ENCODE results near the gene NIP7. TPM values are rescaled to one million over a fixed set of nuclear protein-coding genes. Genes with fewer than 3 reads are reported as not detected.

The NIP7 gene
- total RNA-seq, 3 donors from 2014 or later = 129 to 136 (median 132) TPM

- no peaks in the 10 kb centered on the region for H3K27me3 Mint-ChIP-seq (ENCODE audit: low read depth)
- H3K9me3 Mint-ChIP-seq = no peaks in the 10 kb centered on the region
- H3K36me3 Mint-ChIP-seq (ENCODE audit: insufficient read depth) = peaks cover 26% of the 10 kb centered on the region
- no peak for ATAC-seq
- peaks cover 24% of the 10 kb centered on the region for H3K4me1 Mint-ChIP-seq (ENCODE audit: low read depth)
- DNase-seq = no peak
- H3K4me3 Mint-ChIP-seq = no peak overlapping the region
These were observed 37.0 kb downstream of the NIP7 start for GRCh38 chr16:69376393-69377059.

- no peak overlapping the region for H3K4me3 Mint-ChIP-seq
- no peak for DNase-seq
- no peaks in the 10 kb centered on the region for H3K27me3 Mint-ChIP-seq (ENCODE audit: low read depth)
- H3K9me3 Mint-ChIP-seq = no peaks in the 10 kb centered on the region
- H3K36me3 Mint-ChIP-seq (ENCODE audit: insufficient read depth) = peaks cover 25% of the 10 kb centered on the region
- no peak for ATAC-seq
- peaks cover 30% of the 10 kb centered on the region for H3K4me1 Mint-ChIP-seq (ENCODE audit: low read depth)
These were observed 38.5 kb downstream of the NIP7 start for GRCh38 chr16:69378036-69378435.

- Mint-ChIP-seq H3K4me3 (no peak overlapping the region), H3K9me3 (no peaks in the 10 kb centered on the region), H3K36me3 (ENCODE audit: insufficient read depth) (peaks cover 24% of the 10 kb centered on the region), H3K4me1 (ENCODE audit: low read depth) (peaks cover 30% of the 10 kb centered on the region), H3K27me3 (ENCODE audit: low read depth) (no peaks in the 10 kb centered on the region)
- ATAC-seq (peak in 1 of 2 donors; percentile 21), DNase-seq (no peak)
These were observed 39.2 kb downstream of the NIP7 start for GRCh38 chr16:69378760-69379159.

- H3K4me3 Mint-ChIP-seq = no peak overlapping the region
- H3K27me3 Mint-ChIP-seq (ENCODE audit: low read depth) = no peaks in the 10 kb centered on the region
- peaks cover 30% of the 10 kb centered on the region for H3K36me3 Mint-ChIP-seq (ENCODE audit: insufficient read depth)
- DNase-seq = no peak
- no peaks in the 10 kb centered on the region for H3K9me3 Mint-ChIP-seq
- H3K4me1 Mint-ChIP-seq (ENCODE audit: low read depth) = peaks cover 41% of the 10 kb centered on the region
- ATAC-seq = no peak
These were observed 41.7 kb downstream of the NIP7 start for GRCh38 chr16:69381231-69381630.

- Mint-ChIP-seq H3K4me1 (ENCODE audit: low read depth) (peaks cover 41% of the 10 kb centered on the region), H3K36me3 (ENCODE audit: insufficient read depth) (peaks cover 30% of the 10 kb centered on the region)
These were observed 42.8 kb downstream of the NIP7 start for GRCh38 chr16:69382421-69382820.

GRCh38 chr16:69384974-69385373 lies 45.4 kb downstream of the NIP7 start:
- no peak for ATAC-seq
- Mint-ChIP-seq H3K36me3 (ENCODE audit: insufficient read depth) (peaks cover 15% of the 10 kb centered on the region), H3K9me3 (no peaks in the 10 kb centered on the region), H3K27me3 (ENCODE audit: low read depth) (no peaks in the 10 kb centered on the region), H3K4me1 (ENCODE audit: low read depth) (peaks cover 27% of the 10 kb centered on the region), H3K4me3 (peak overlapping the region; percentile 96)
- DNase-seq = no peak

More at GRCh38 chr16:69382421-69382820, 42.8 kb downstream of the NIP7 start:
- Mint-ChIP-seq H3K9me3 (no peaks in the 10 kb centered on the region), H3K4me3 (no peak overlapping the region), H3K27me3 (ENCODE audit: low read depth) (no peaks in the 10 kb centered on the region)
- ATAC-seq = no peak
- no peak for DNase-seq

- Mint-ChIP-seq H3K27me3 (ENCODE audit: low read depth) (no peaks in the 10 kb centered on the region), H3K4me3 (peak overlapping the region; percentile 96), H3K36me3 (ENCODE audit: insufficient read depth) (peaks cover 15% of the 10 kb centered on the region), H3K4me1 (ENCODE audit: low read depth) (peaks cover 25% of the 10 kb centered on the region), H3K9me3 (no peaks in the 10 kb centered on the region)
- DNase-seq = no peak
- no peak for ATAC-seq
These were observed 47.0 kb downstream of the NIP7 start for GRCh38 chr16:69386596-69386995.

Other genes starting within 250 kb of the NIP7 start
- gene HAS3, start 234.1 kb upstream of the NIP7 start, total RNA-seq = 1 to 10 TPM in 2 of 3 donors, under 1 TPM in 1; 0.58 to 1.7 (median 1.3) TPM
- 100 to 1,000 TPM; 102 to 126 (median 106) TPM for gene CHTF8, start 207.2 kb upstream of the NIP7 start, total RNA-seq
- 100 to 1,000 TPM; 186 to 204 (median 197) TPM for gene UTP4, start 207.1 kb upstream of the NIP7 start, total RNA-seq
- gene SNTB2, start 152.6 kb upstream of the NIP7 start, total RNA-seq = 10 to 100 TPM; 11.7 to 15.5 (median 13.1) TPM
- 10 to 100 TPM; 41.5 to 45.8 (median 44.1) TPM for gene VPS4A, start 28.4 kb upstream of the NIP7 start, total RNA-seq
- 10 to 100 TPM; 38.2 to 46.7 (median 43.4) TPM for gene PDF, start 9.2 kb upstream of the NIP7 start, total RNA-seq
- gene COG8, start 208 bp upstream of the NIP7 start, total RNA-seq = 10 to 100 TPM; 34.6 to 47.0 (median 43.1) TPM
- gene TMED6, start 12.0 kb downstream of the NIP7 start, total RNA-seq = 1 to 10 TPM in 2 of 3 donors, under 1 TPM in 1; 0.90 to 1.5 (median 1.1) TPM
- 10 to 100 TPM; 46.5 to 53.4 (median 49.0) TPM for gene TERF2, start 46.2 kb downstream of the NIP7 start, total RNA-seq
- gene CYB5B, start 84.8 kb downstream of the NIP7 start, total RNA-seq = 100 to 1,000 TPM; 112 to 124 (median 114) TPM
- 10 to 100 TPM; 32.8 to 36.4 (median 33.2) TPM for gene NFAT5, start 226.2 kb downstream of the NIP7 start, total RNA-seq

All from activated T-cell treated with anti-CD3 and anti-CD28 coated beads, Interleukin-2, amount 50 U/mL, for 4 hours (primary cell).